ENCODE results near the gene CNOT11. TPM values are rescaled to one million over a fixed set of nuclear protein-coding genes. Genes with fewer than 3 reads are reported as not detected.

CNOT11 gene
- total and polyA plus RNA-seq, 2 of the 8 experiments (the other 6 are each of a cell fraction or from before 2014, with no cell fraction given) = 41.5 to 54.6 TPM

DNA sequence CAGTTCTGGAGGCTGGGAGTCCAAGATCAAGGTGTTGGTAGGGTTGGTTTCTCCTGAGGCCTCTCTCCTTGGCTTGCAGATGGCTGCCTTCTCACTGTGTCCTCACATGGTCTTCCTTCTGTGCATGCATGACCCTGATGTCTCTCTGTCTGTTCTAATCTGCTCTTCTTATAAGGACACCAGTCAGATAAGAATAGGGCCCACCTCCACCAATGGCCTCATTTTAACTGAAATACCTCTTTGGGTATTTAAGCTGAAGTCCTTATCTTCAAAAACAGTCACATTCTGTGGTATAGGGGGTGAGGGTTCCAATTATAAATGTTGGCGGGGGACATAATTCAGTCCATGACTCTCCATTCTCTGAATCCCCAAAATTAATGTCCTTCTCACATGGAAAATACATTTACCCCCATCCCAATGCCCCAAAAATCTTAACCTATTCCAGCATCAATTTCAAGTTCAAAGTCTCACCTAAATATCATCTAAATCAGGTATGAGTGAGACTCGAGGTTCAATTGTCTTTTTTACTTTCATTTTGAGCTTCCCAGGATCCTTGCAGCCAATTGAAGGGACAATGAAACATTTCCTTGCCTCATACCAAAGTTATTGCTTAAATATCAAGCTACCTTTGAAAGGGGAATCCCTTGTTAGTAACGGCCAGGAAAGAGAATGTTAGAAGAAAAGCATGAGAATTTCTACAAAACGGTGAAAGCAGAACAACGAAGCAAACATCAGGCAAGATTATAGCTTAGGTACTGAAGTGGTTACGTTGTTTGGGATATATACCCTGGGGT is 20.6 kb upstream of the CNOT11 start (continued):
- TF ChIP-seq BACH1 (IDR thresholded peaks at IDR 0.05; ENCODE audit: low read length) (no peak), ATF3 (IDR thresholded peaks at IDR 0.05; ENCODE audit: insufficient read depth, low read depth, low read length) (no peak)
